ENCODE data around the gene ARMC6.
"Not testable (repeated sequence)": the region's sequence is repeated elsewhere in the genome, so short reads cannot be mapped to it uniquely, and the experiment has no call there.

Gene ARMC6

DNA sequence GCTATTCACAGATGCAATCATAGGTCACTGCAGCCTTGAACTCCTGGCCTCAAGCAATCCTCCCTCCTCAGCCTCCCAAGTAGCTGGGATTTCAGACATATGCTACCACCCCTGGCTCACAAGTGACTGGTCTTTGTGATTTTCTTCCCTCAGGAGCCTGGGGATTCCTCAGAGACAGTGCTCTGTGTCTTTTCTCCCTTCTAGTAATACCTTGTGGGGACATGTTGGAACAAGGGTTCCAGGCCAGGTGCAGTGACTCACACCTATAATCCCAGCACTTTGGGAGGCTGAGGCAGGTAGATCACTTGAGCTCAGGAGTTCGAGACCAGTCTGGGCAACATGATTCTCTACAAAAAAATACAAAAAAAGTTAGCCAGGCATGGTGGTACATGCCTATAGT, 10.0 kb upstream of the ARMC6 start:
- DNase-seq: not testable (repeated sequence)

DNA sequence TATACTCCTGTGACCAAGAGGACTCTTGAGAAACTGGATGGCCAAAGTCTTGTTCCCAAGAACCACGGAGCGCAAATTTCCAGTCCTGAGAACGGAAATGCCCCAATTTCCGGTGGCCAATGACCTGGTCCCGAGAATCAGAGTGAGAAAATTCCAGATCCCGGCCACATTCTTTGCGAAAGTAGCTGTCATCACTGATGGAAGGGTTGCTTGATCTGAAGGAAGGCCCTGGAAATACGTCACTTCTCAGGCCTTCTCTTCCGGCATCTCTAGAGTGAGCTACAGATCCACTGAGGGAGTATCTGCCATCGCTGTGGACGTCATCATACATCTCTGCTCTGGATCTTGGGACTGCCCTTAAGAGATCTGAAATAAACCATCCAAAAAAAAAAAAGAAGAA, 7.5 kb upstream of the ARMC6 start:
- DNase-seq: no peak

DNA sequence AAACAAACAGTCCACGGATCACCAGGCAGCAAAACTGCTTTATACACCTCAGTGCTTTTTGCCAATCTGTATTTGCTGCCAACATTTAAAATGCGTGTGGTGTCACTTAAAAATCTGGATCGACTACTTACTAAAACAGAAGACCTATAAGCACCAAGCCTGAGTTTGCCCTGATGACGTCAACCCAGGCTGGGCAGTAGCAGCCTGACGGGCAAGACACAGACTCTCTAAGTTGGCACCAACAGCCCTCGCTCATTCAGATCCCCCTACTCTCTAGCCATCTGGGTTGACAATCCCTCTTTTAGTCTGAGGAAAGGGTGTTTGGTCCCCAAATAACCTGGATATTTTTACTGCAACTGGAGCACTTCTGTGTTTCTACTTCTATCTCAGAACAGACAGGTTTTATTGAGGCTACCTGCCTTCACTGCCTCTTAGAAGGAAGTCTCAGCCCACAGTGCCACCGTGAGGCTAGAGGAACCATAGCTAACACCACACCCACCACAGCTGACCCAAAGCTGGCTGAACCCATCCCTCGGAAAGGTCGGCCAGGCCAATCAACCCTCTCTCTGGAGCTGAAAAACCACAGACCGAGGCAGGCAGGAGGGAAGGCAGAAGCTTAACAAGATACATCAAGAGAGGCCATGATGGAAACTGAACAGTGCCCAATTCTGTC, 7.0 kb upstream of the ARMC6 start:
- DNase-seq: no peak

DNA sequence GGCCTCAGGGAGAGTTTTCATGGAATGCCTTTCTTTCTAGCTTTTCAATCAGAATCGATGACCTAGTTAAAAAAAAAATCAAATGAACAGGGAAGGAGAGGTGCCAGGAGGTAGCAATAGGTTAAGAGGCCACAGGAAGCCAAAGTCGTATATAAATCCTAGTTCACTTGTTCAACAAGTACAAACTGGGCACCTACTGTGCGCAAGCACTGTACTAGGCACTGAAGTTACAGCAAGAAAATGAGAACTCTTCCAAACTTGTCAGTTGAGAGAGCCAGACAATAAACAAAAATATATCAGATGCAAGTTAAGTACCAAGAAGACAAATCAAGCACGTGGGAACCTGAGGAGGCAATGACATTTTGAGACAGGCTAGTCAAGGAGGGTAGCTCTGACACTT, 6.2 kb upstream of the ARMC6 start:
- DNase-seq: no peak

GRCh38 chr19:19028526-19028925, 4.9 kb upstream of the ARMC6 start:
- no peak for DNase-seq

DNA sequence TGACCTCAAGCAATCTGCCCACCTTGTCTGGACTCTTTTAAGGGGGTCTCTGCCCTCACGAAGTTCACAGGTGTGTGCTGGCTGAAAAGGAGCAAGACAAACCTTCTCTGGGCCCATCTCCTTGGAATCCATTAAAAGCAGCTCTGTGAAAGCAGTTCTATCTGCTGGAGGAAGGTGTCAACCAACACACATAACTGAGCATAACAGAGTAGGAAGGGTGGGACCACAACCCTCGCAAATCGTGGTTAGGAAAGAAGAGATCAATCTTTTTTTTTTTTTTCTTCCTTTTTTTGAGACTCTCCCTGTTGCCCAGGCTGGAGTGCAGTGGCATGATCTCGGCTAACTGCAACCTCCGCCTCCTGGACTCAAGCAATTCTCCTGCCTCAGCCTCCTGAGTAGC, 1.5 kb upstream of the ARMC6 start:
- no peak for DNase-seq

DNA sequence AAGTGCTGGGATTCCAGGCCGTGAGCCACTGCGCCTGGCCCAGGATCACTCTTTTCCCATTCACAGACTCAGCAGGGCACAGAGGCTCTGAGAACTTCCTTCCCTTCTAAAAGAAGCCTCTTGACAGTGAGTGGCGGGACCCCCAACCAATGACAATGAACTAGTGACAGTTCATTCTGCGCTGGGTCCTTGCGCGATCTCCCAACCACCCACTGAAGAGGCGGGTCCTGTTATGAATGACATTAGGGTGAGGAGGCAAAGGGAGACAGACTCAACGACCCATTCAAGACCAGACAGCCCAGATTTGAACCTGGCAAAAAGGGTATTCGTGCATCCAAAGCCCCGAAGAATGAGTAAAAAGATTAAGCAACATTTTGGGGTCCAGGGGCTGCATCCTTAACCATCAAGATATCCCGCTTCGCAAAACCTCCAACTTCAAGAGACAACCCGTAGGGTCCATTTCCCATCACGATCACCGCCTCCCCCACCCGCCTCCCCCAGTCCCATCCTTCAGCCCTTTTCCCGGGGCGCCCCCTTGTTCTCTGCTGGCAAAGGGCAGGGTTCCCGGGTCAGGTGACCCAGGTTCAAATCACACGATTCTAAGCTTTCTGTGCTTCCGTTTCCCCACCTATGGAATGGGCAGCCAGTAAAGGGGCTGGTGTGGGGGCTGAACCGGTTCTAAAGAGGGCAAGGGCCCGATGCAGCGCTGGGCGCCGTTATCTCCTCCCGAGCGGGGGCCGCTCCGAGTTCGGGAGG, 805 bp upstream of the ARMC6 start:
- DNase-seq: peak; percentile 66 to 77

GRCh38 chr19:19033176-19033425, 302 bp upstream of the ARMC6 start:
- no peak for DNase-seq

GRCh38 chr19:19034204-19034624, 811 bp downstream of the ARMC6 start:
- DNase-seq: peak; percentile 68 to 71

GRCh38 chr19:19039901-19040300, 6.5 kb downstream of the ARMC6 start:
- DNase-seq: no peak

- DNase-seq: no peak
Observed at GRCh38 chr19:19040417-19040816, 7.0 kb downstream of the ARMC6 start.

GRCh38 chr19:19042732-19043280, 9.4 kb downstream of the ARMC6 start:
- no peak for DNase-seq

- DNase-seq: no peak
Observed at GRCh38 chr19:19043481-19043880, 10.1 kb downstream of the ARMC6 start.

GRCh38 chr19:19043881-19044280, 10.5 kb downstream of the ARMC6 start:
- no peak for DNase-seq

DNA sequence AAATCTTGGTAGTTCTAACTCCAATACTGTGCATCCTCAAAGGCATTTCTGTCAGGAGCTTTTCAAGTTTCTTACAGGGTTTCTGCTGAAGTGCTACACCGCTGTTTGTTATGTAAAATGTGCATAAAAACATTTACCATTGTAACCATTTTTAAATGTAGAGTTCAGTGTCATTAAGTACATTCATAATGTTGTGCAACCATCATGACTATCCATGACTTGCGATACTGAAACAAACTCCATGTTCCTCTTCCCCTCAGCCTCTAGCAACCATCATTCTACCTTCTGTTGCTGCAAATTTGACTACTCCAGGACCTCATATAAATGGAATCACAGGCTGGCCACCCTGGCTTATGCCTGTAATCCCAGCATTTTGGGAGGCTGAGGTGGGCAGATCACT, 16.0 kb downstream of the ARMC6 start:
- no peak for DNase-seq

GRCh38 chr19:19050104-19050503, 16.7 kb downstream of the ARMC6 start:
- no peak for DNase-seq

DNA sequence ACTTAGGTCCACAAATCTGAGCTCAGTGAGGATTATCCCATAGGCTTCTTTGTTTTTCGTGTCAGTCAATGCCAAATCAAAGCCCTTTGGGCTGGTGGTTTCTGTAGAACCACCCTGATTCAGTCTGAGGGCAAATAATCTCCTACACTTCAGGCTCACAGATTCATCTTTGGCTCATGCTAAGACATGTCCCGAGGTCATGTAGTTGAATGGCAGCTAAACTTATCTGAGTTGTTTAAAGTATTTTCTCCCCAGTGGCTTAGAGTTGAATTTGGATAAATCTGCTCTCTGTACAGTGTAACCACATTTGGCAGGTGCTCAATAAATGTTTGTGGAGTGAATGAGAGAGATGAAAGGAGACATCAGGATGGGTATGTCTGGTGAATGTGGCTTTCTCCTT, 17.3 kb downstream of the ARMC6 start:
- no peak for DNase-seq

- DNase-seq: no peak
Observed at GRCh38 chr19:19051478-19052213, 18.2 kb downstream of the ARMC6 start.

GRCh38 chr19:19052921-19053320, 19.5 kb downstream of the ARMC6 start:
- DNase-seq: no peak

GRCh38 chr19:19053508-19054314, 20.3 kb downstream of the ARMC6 start:
- DNase-seq: peak; percentile 59 to 64

GRCh38 chr19:19054315-19054938, 21.0 kb downstream of the ARMC6 start:
- DNase-seq: no peak

DNA sequence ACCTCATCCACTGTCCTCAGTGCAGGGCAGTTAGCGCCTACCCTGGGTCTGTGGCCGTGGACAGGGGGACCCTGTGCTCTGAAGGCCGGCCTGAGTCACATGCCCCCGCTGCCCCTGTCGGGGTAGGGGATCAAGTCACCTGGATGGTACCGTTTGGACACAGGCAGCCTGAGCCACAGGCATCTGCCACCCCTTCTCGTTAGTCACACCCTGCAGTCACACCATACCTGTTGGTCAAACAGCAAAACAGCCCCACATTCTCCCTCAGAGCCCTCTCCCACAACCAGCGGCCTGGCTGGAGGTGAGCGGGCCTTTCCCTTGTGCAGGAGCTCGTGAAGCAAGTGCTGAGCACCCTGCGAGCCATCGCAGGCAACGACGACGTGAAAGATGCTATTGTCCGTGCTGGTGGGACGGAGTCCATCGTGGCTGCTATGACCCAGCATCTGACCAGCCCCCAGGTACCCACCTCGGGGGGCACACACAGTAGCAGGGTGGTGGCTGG, 21.6 kb downstream of the ARMC6 start:
- no peak for DNase-seq
